Urinary bladder (tissue), 4 donors: ENCODE data around the gene TRMT10B. TPM values are rescaled to one million over a fixed set of nuclear protein-coding genes. Genes with fewer than 3 reads are reported as not detected.
A peak's percentile ranks its signal among the peaks of the same experiment; 100 is the strongest.
"Not testable (repeated sequence)": the region's sequence is repeated elsewhere in the genome, so short reads cannot be mapped to it uniquely, and the experiment has no call there.

Source experiments
- DNase-seq: peaks from one replicate; pipeline ENCODE4 v3.0.0-alpha.2; 2015; ENCODE audit errors: extremely low spot score
- H3K27ac ChIP-seq: one replicate; pipeline ENCODE4 v1.5.1; 2013; ENCODE audit warnings: low read depth, mild to moderate bottlenecking, moderate library complexity
- H3K36me3 ChIP-seq: one replicate; pipeline ENCODE4 v1.6.1; 2013; ENCODE audit warnings: mild to moderate bottlenecking, moderate library complexity; ENCODE audit not compliant: insufficient read depth
- H3K4me1 ChIP-seq: one replicate; pipeline ENCODE4 v1.6.1; 2013; ENCODE audit warnings: mild to moderate bottlenecking, moderate library complexity; ENCODE audit not compliant: insufficient read depth
- H3K4me3 ChIP-seq: one replicate; pipeline ENCODE4 v1.5.1; 2013; ENCODE audit warnings: low read depth, low read length
- WGBS: extraction: QIAGEN DNeasy Blood & Tissue Kit; methylation state at CpG from one replicate; pipeline ENCODE4 v1.1.7; 2013; 5-methylcytosine and 5-hydroxymethylcytosine counted together
- polyA plus RNA-seq: library from polyadenylated mRNA; stranded (reverse); fragments of 200-250 nt; gene quantifications from one replicate; pipeline ENCODE4 v1.2.3, GENCODE V29; 2013
- total RNA-seq: library from RNA; depleted of rRNA; stranded (reverse); fragments of >200 nt; gene quantifications from one replicate; pipeline ENCODE4 v1.2.3, GENCODE V29; 2014
- donor health status: healthy with polysubstance abuse.
- donor health status: healthy.

The TRMT10B gene
- total and polyA plus RNA-seq, 2 donors, result 6.6 to 9.5 TPM

DNA sequence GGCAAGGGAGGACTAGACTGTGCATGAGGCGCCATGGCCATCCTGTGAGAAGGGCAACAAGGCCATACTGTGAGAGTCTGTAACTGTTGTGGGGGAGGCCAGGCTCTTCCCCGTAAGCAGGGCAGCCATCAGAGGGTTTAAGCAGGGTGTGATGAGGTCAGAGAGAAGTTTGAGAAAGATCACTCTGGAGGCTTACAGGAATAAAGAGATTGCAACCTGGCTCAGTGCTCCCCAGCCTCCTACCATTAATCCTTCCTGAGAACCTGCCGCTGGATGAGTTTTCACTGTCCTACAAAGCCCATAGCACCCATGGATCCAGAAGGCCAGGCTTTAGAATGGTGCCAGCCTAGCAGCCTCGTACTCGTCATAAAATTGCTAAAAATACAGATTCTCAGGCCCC, 14.4 kb upstream of the TRMT10B start:
- no peaks in the 10 kb centered on the region for H3K4me1 ChIP-seq
- H3K36me3 ChIP-seq, result no peaks in the 10 kb centered on the region
- no peak for DNase-seq
- H3K4me3 ChIP-seq, result no peak overlapping the region
- H3K27ac ChIP-seq, result no peak overlapping the region
- 87% methylated on average over 5 of the region's 5 CpGs for WGBS

DNA sequence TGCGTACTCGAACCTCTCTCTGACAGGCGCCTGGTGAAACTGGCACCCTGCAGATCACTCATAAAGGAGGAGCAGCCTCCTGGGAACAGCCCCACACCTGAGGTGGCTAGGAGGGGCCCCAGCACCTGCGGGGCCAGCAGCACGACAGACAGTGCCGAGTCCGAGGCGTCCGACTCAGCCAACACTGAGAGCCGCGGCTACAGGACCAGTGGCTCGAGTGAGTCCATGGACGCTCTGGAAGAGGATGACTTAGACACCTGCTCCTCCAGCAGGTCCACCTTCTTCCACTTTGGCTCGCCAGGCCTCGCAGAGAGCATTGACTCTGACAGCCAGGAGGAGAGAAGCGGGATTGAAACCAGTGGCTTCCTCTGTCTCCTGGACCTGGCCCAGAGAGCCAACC, 13.5 kb upstream of the TRMT10B start:
- H3K4me3 ChIP-seq, result no peak overlapping the region
- DNase-seq, result no peak
- H3K36me3 ChIP-seq, result no peaks in the 10 kb centered on the region
- no peak overlapping the region for H3K27ac ChIP-seq
- no peaks in the 10 kb centered on the region for H3K4me1 ChIP-seq
- 90% methylated on average over 16 of the region's 16 CpGs for WGBS

DNA sequence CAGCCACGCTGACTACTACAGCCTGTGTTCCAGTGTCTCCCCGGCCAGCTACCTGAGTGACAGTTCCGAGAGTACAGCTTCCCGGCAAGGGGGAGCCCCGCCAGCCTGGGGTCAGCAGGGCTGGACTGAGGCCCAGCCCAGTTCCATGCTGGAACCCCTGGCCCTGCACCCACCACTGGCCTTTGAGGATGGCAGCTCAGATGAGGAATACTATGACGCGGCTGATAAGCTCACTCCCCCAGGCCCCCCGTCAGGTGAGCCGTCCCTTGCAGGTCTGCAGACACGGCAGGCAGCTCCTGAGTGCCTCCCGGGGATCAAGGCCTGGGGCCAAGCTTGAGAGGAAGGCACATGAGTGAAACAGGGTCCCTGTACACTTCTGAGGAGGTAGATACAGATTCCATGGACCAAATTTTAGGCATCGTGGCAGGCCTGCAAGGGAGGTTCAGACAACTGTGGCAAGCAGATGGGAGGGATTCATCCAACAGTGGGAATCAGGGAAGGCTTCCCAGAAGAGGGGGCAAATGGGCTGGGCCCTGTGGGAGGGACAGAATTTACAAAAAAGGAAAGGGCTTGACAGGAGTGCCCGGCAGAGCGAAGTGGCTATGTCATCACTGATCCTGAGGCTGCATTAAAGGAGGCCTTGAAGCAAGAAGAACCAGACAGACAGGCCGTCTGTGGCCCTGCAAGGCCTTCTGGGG, 12.8 kb upstream of the TRMT10B start:
- no peak for DNase-seq
- Histone ChIP-seq H3K27ac (no peak overlapping the region), H3K36me3 (no peaks in the 10 kb centered on the region), H3K4me3 (no peak overlapping the region), H3K4me1 (no peaks in the 10 kb centered on the region)
- WGBS, result 77% methylated on average over 15 of the region's 15 CpGs

DNA sequence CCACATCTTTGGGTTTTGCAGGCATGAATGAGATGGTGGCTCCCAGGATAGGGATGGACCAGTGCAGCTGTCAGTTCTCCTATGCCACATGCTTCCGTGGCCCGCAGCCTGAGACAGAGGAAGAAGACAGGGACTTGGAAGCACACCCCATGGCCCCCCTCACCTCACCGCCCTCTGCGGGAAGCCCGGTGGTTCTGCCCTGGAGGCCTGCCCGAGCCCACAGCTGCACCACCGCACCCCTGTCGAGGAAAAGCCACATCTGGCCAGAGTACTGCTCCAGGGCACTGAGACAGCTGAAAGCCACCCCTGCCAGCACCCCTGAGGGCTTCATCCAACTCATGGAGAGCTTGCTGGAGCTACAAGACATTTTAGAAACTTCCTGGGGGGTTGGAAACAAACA, 7.6 kb upstream of the TRMT10B start:
- no peaks in the 10 kb centered on the region for H3K36me3 ChIP-seq
- WGBS, result 70% methylated on average over 8 of the region's 8 CpGs
- no peak for DNase-seq
- no peak overlapping the region for H3K27ac ChIP-seq
- no peak overlapping the region for H3K4me3 ChIP-seq
- no peaks in the 10 kb centered on the region for H3K4me1 ChIP-seq

DNA sequence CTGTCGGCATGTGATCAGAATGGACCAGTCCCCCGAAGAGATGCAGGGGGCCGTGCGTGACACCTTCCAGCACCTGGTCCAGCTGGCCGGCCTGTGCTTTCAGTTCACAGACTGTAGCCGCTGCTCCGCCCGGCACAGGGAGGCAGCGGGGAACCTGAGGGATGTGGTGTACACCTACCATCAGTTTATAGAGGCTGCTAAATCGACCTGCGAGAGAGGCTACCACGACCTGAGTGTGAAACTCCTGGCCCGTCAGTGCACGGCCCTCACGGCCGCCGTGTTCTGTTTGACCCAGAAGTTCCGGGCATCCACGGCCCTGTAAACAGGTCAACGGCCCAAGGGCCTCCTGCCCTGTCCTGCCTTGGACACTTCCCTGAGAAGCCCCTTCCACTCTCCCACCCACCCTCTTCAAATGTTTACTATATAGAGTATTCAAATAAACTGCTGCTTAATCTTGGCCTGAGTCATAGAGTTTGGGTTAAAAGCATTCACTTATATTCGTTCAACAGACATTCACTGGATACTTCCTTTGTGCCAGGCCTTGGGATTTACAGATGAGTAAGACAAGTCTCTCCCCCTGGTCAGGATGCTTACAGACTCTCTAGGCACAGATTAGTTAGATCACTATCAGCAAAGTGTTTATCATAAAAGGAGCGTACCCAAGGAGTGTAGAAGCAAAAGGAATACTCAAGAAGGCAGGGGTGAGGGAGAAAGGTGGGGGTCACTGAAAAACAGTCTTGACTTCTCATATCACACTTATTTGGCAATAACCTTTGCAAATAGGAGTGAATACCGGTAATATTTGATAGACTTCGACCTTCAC, 6.9 kb upstream of the TRMT10B start:
- Histone ChIP-seq H3K36me3 (no peaks in the 10 kb centered on the region), H3K4me1 (no peaks in the 10 kb centered on the region), H3K27ac (no peak overlapping the region), H3K4me3 (no peak overlapping the region)
- no peak for DNase-seq
- 76% methylated on average over 24 of the region's 24 CpGs for WGBS

DNA sequence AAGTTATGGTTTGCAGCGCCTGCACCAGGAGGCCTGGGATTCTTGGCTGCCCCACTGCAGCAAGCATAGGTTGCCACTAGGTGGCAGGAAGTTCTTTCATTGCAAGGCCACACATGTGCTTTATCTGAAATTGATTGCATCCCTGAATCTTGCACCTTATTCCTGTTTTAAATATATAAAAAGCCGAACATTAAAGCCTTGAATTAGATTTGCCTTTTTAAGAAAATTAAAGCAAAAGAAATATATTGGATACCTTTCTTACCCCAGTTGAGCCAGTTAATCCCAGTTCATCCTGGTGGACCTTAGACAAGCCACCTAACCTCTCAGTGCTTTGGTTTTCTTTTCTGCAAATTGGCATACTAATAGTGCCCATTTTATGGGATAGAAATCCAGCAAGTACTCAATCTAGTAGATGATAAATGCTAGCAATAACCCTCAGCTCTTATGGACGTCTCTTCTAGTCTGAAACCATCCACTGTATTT, 6.3 kb upstream of the TRMT10B start:
- H3K4me3 ChIP-seq, result no peak overlapping the region
- no peak for DNase-seq
- no peaks in the 10 kb centered on the region for H3K4me1 ChIP-seq
- WGBS, result 34% methylated on average over 3 of the region's 3 CpGs
- no peaks in the 10 kb centered on the region for H3K36me3 ChIP-seq
- H3K27ac ChIP-seq, result no peak overlapping the region

DNA sequence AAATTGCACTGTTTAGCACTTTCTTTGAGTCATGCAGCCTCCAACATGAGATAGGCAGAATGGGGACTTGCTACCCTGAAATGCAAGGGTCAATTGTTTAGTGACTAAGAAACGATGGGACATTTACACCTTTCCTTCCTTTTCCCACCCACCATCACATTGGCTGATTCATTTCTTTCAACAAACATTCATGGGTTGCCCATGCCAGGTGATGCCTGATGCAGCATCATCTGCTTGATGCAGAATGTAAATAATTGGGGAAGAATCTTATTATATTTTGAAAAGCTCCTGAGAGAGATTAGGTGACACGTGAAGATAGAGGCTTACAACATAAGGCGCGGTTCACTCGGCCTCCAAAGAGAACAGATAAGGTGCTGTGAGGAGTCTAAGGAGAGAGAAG, 4.5 kb upstream of the TRMT10B start:
- Histone ChIP-seq H3K4me3 (no peak overlapping the region), H3K36me3 (no peaks in the 10 kb centered on the region), H3K4me1 (no peaks in the 10 kb centered on the region), H3K27ac (no peak overlapping the region)
- no peak for DNase-seq
- WGBS, result 63% methylated on average over 5 of the region's 5 CpGs

DNA sequence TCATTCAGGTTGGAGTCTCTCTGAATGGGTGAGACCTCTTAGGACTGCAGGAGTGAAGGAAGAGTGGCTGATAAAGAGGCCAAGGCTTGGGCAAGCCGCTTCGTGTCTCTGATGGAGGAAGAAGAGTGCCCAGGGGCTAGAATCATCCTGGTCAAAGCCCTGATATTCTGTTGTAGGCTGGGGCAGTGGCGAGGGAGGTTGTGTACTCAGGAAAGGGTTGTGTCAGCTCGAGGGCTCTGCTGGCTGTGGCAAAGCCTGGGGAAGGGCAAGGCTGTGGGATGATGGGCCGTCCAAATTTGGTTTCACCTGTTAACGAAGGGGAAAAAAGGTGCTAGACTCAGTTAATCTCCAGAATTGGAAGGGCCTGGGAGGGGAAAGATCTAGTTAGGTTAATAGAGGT, 2.4 kb upstream of the TRMT10B start:
- Histone ChIP-seq H3K4me1 (no peaks in the 10 kb centered on the region), H3K27ac (no peak overlapping the region), H3K36me3 (no peaks in the 10 kb centered on the region), H3K4me3 (no peak overlapping the region)
- WGBS, result 78% methylated on average over 6 of the region's 6 CpGs
- DNase-seq, result no peak

DNA sequence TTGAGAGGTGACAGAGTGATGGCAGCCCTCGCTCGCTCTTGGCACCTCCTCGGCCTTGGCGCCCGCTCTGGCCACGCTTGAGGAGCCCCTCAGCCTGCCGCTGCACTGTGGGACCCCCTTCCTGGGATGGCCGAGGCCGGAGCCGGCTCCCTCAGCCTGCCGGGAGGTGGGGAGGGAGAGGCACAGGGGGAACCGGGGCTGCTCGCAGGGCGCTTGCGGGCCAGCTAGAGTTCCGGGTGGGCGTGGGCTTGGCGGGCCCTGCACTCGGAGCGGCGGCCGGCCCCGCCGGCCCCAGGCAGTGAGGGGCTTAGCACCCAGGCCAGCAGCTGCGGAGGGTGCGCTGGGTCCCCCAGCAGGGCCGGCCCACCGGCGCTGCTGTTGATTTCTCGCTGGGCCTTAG, 1.9 kb upstream of the TRMT10B start:
- not testable (repeated sequence) for DNase-seq, H3K27ac ChIP-seq, H3K36me3 ChIP-seq, H3K4me3 ChIP-seq, H3K4me1 ChIP-seq
- WGBS, result 93% methylated on average over 30 of the region's 30 CpGs

DNA sequence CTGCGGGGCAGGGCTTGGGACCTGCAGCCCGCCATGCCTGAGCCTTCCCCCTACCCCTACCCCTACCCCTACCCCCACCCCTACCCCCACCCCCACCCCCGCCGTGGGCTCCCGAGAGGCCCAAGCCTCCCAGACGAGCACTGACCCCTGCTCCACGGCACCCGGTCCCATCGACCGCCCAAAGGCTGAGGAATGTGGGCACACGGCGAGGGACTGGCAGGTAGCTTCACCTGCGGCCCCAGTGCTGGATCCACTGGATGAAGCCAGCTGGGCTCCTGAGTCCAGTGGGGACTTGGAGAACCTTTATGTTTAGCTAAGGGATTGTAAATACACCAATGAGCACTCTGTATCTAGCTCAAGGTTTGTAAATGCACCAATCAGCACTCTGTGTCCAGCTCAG, 1.5 kb upstream of the TRMT10B start:
- not testable (repeated sequence) for H3K36me3 ChIP-seq, H3K27ac ChIP-seq, H3K4me3 ChIP-seq, H3K4me1 ChIP-seq, DNase-seq
- 96% methylated on average over 13 of the region's 13 CpGs for WGBS

DNA sequence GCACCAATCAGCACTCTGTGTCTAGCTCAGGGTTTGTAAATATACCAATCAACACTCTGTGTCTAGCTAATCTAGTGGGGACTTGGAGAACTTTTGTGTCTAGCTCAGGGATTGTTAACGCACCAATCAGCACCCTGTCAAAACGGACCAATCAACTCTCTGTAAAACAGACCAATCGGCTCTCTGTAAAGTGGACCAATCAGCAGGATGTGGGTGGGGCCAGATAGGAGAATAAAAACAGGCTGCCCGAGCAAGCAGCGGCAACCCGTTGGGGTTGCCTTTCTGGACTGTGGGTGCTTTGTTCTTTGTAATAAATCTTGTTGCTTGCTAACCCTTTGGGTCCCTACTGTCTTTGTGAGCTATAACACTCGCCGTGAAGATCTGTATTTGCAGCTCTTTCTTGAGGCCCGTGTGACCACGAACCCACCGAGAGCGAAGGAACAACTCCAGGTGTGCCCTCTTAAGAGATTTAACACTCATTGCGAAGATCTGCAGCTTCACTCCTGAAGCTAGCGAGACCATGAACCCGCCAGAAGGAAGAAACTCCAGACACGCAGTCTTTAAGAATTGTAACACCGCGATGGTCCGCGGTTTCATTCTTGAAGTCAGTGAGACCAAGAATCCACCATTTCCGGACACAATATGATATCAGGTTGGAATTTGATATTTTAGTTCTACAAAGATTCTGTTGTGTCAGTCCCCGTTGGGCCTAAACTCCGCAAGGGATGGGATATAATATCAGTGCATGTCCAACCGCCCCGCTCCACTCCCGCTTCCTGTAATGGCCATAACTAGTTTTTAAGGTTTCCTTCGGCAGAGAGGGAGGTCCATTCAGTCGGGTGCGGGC, 740 bp upstream of the TRMT10B start:
- peak overlapping the region; percentile 76 for H3K4me3 ChIP-seq
- H3K36me3 ChIP-seq, result no peaks in the 10 kb centered on the region
- no peak overlapping the region for H3K27ac ChIP-seq
- H3K4me1 ChIP-seq, result no peaks in the 10 kb centered on the region
- WGBS, result 91% methylated on average over 29 of the region's 29 CpGs
- DNase-seq, result no peak

DNA sequence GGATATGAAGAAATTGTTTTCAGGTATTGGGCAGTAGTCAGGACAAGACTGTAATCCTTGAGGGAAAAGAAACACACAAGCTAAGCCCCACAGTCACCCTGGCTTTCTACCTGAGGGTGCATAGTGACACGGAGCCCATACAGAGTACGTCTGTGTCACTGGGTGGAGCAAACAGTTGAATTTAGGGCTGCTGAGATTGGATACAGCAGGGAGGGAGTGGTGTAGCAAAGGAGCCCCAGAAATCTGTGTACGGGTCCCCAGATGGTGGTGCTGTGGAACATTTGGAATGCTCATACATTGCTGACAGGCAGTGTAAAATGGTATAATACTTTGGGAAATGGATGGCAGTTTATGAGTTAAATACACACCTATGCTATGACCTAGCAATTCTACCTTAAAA, 5.1 kb downstream of the TRMT10B start:
- no peak for DNase-seq
- Histone ChIP-seq H3K4me3 (no peak overlapping the region), H3K36me3 (no peaks in the 10 kb centered on the region), H3K4me1 (no peaks in the 10 kb centered on the region), H3K27ac (no peak overlapping the region)
- WGBS, result 79% methylated on average over 3 of the region's 3 CpGs

DNA sequence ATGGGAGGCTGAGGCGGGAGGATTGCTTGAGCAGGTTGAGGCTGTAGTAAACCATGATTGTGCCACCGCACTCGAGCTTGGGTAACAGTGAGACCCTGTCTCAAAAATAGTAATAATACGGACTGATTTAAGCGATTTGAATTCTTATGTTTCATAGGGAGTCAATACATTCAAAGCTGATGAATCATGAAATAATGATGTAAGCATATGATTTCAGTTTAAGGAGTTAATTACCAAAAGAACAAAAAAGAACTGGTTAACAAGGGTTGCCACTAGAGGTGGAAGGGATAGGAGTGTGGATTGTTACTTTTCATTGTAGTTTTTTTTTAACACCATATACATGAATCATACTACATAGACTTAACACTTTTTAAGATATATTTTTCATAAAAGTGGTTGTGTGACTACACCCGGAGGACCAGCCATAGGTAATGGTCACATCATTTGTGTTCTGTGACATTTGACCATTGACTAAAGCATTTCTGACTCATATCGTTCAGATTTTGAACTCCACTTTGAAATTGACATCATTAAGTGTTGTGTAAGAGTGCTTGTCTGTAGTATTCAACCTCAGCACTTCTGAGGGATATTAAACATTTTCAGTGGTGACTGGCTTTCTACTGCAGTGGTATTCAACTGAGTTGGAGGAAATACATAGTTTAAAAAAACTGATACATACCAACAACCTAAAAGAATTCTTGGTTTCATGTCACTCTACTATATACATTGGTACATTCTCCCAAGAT, 7.0 kb downstream of the TRMT10B start:
- Histone ChIP-seq H3K4me1 (no peaks in the 10 kb centered on the region), H3K36me3 (no peaks in the 10 kb centered on the region), H3K4me3 (no peak overlapping the region), H3K27ac (no peak overlapping the region)
- DNase-seq, result no peak
- 93% methylated on average over 7 of the region's 7 CpGs for WGBS
